Stomach (tissue), 9 donors: ENCODE results near the gene MTMR3. TPM values are rescaled to one million over a fixed set of nuclear protein-coding genes. Genes with fewer than 3 reads are reported as not detected.
"Not testable (repeated sequence)": the region's sequence is repeated elsewhere in the genome, so short reads cannot be mapped to it uniquely, and the experiment has no call there.

Experiments used
- DNase-seq, 2 donors: peaks; one replicate each; pipeline versions ENCODE4 v3.0.0 to v3.0.0-alpha.2; 2013 to 2019
- H3K27ac ChIP-seq, 5 donors: fragments of 200-600 bp in 4 of 5; sonication (generic) in 4 of 5; one replicate each; pipeline ENCODE4 v1.5.1; 2013 to 2019; ENCODE audit warnings: mild to moderate bottlenecking in 1 of 5, moderate library complexity in 1 of 5
- H3K27me3 ChIP-seq, 3 donors: fragments of 200-600 bp; sonication (generic); one replicate each; pipeline ENCODE4 v1.5.1; 2017 to 2019; ENCODE audit warnings: mixed run types in 1 of 3
- H3K36me3 ChIP-seq, 4 donors: fragments of 200-600 bp; sonication (generic); 1 replicate in 3 of 4; 2 replicates in 1 of 4; pipeline ENCODE4 v1.5.1; 2016 to 2019
- H3K4me1 ChIP-seq, 4 donors: fragments of 200-600 bp; sonication (generic); one replicate each; pipeline ENCODE4 v1.5.1; 2016 to 2019
- H3K4me3 ChIP-seq, 4 donors: fragments of 200-600 bp; sonication (generic) in 3 of 4; one replicate each; pipeline ENCODE4 v1.5.1; 2016 to 2019; ENCODE audit warnings: mild to moderate bottlenecking in 1 of 4
- H3K9me3 ChIP-seq, 4 donors: fragments of 200-600 bp; sonication (generic); one replicate each; pipeline ENCODE4 v1.5.1; 2016 to 2019
- CTCF ChIP-seq, 7 experiments: fragments of 450-650 bp in 4 of 7; fragments of 200-600 bp in 3 of 7; sonication (generic) in 3 of 7; IDR thresholded peaks; one replicate each; pipeline ENCODE4 v1.5.1; 2016 to 2019; ENCODE audit warnings: antibody characterized with exemption in 7 of 7, control low read depth in 2 of 7, mild to moderate bottlenecking in 1 of 7
- EP300 ChIP-seq: sonication (generic); formaldehyde crosslinking; IDR thresholded peaks from one replicate; pipeline ENCODE4 v1.6.1; 2017; ENCODE audit warnings: antibody characterized with exemption
- POLR2A ChIP-seq, 4 donors: fragments of 450-650 bp; IDR thresholded peaks; one replicate each; pipeline ENCODE4 v1.6.1; 2016; ENCODE audit warnings: antibody characterized with exemption in 4 of 4, control low read depth in 2 of 4, mild to moderate bottlenecking in 1 of 4, moderate library complexity in 1 of 4
- POLR2AphosphoS5 ChIP-seq, 3 donors: sonication (generic); formaldehyde crosslinking; IDR thresholded peaks; one replicate each; pipeline ENCODE4 v1.6.1; 2016; ENCODE audit warnings: antibody characterized with exemption in 3 of 3
- WGBS, 5 donors: extraction: QIAGEN DNeasy Blood & Tissue Kit in 3 of 5; methylation state at CpG; one replicate each; pipeline versions ENCODE4 v1.1.5 to v1.1.7; 2013 to 2018; 5-methylcytosine and 5-hydroxymethylcytosine counted together
- intact Hi-C: fragments of 100-400 bp; cut with DNase I; formaldehyde crosslinking; loops from one replicate; pipeline ENCODE4 v1.15.1; 2023; ENCODE audit warnings: low total_unique reads
- polyA plus RNA-seq, 3 donors: library from polyadenylated mRNA; stranded (reverse); fragments of 200-250 nt; gene quantifications; one replicate each; pipeline ENCODE4 v1.2.3, GENCODE V29; 2013
- total RNA-seq, 5 donors: library from RNA; depleted of rRNA; stranded (reverse); fragments of >200 nt; gene quantifications; one replicate each; pipeline versions ENCODE4 v1.1.0 to v1.2.3, GENCODE V29; 2014 to 2016
- donor health status: healthy with polysubstance abuse.
- donor health status: Bipolar disorder and iron deficiency.
- donor health status: healthy.

MTMR3 gene
- total and polyA plus RNA-seq, 8 donors, result 7.3 to 120 (median 49.8) TPM

GRCh38 chr22:29861672-29862297 lies 21.2 kb upstream of the MTMR3 start:
- H3K27ac ChIP-seq, result no peak overlapping the region
- no peaks in the 10 kb centered on the region for H3K9me3 ChIP-seq
- no peaks in the 10 kb centered on the region for H3K36me3 ChIP-seq
- no peaks in the 10 kb centered on the region for H3K4me1 ChIP-seq
- no peak overlapping the region for H3K4me3 ChIP-seq
- WGBS, 5 donors, result 78 to 96% (median 91%) methylated on average over 2 of the region's 2 CpGs
- DNase-seq, result no peak
- TF ChIP-seq POLR2A (IDR thresholded peaks at IDR 0.05) (no peak), EP300 (no peak), POLR2AphosphoS5 (IDR thresholded peaks at IDR 0.05) (no peak), CTCF (IDR thresholded peaks at IDR 0.05) (no peak)
- H3K27me3 ChIP-seq, result no peaks in the 10 kb centered on the region
- intact Hi-C loops, result no loop called here

GRCh38 chr22:29865572-29865971 lies 17.4 kb upstream of the MTMR3 start:
- H3K4me1 ChIP-seq, intact Hi-C loops, H3K36me3 ChIP-seq, H3K27me3 ChIP-seq, DNase-seq, H3K27ac ChIP-seq, H3K4me3 ChIP-seq, H3K9me3 ChIP-seq: not testable (repeated sequence)
- WGBS, 5 donors, result 82 to 94% (median 92%) methylated on average over 13 of the region's 13 CpGs

GRCh38 chr22:29867260-29867659 lies 15.7 kb upstream of the MTMR3 start:
- H3K4me3 ChIP-seq, result no peak overlapping the region
- no peak for TF ChIP-seq POLR2AphosphoS5 (IDR thresholded peaks at IDR 0.05)
- TF ChIP-seq POLR2A (IDR thresholded peaks at IDR 0.05), result no peak
- TF ChIP-seq EP300, result no peak
- no peak for TF ChIP-seq CTCF (IDR thresholded peaks at IDR 0.05)
- no peaks in the 10 kb centered on the region for H3K36me3 ChIP-seq
- intact Hi-C loops, result no loop called here
- no peaks in the 10 kb centered on the region for H3K27me3 ChIP-seq
- H3K4me1 ChIP-seq, result peaks cover 0 to 9% (median 1%) of the 10 kb centered on the region in 4 donors
- H3K27ac ChIP-seq, result no peak overlapping the region
- H3K9me3 ChIP-seq, result no peaks in the 10 kb centered on the region
- no peak for DNase-seq

GRCh38 chr22:29867851-29868250 lies 15.1 kb upstream of the MTMR3 start:
- intact Hi-C loops, result no loop called here
- WGBS, 5 donors, result 75 to 89% (median 80%) methylated on average over 3 of the region's 3 CpGs
- no peaks in the 10 kb centered on the region for H3K27me3 ChIP-seq
- no peak overlapping the region for H3K27ac ChIP-seq
- DNase-seq, result no peak
- no peaks in the 10 kb centered on the region for H3K36me3 ChIP-seq
- TF ChIP-seq POLR2AphosphoS5 (IDR thresholded peaks at IDR 0.05), result no peak
- no peak for TF ChIP-seq EP300
- no peak for TF ChIP-seq CTCF (IDR thresholded peaks at IDR 0.05)
- no peak for TF ChIP-seq POLR2A (IDR thresholded peaks at IDR 0.05)
- peaks cover 0 to 9% (median 3%) of the 10 kb centered on the region in 4 donors for H3K4me1 ChIP-seq
- no peak overlapping the region for H3K4me3 ChIP-seq
- no peaks in the 10 kb centered on the region for H3K9me3 ChIP-seq

GRCh38 chr22:29870574-29870973 lies 12.4 kb upstream of the MTMR3 start:
- Histone ChIP-seq H3K4me1 (peaks cover 0 to 9% (median 3%) of the 10 kb centered on the region in 4 donors), H3K27me3 (no peaks in the 10 kb centered on the region), H3K36me3 (no peaks in the 10 kb centered on the region), H3K9me3 (no peaks in the 10 kb centered on the region), H3K4me3 (no peak overlapping the region), H3K27ac (no peak overlapping the region)
- TF ChIP-seq EP300 (no peak), POLR2AphosphoS5 (IDR thresholded peaks at IDR 0.05) (no peak), POLR2A (IDR thresholded peaks at IDR 0.05) (no peak), CTCF (IDR thresholded peaks at IDR 0.05) (no peak)
- WGBS, 5 donors, result 40 to 68% (median 53%) methylated on average over 2 to 3 of the region's 3 CpGs
- peak in 1 of 2 donors; percentile 49 for DNase-seq
- intact Hi-C loops, result no loop called here
